Activated T-cell treated with anti-CD3 and anti-CD28 coated beads, Interleukin-2, amount 50 U/mL, for 48 hours (primary cell): ENCODE data around the gene APBA3.

ENCODE experiments used
- DNase-seq, 2 experiments: peaks; one replicate each; pipeline ENCODE4 v3.0.0-alpha.2; 2020

APBA3 gene

DNA sequence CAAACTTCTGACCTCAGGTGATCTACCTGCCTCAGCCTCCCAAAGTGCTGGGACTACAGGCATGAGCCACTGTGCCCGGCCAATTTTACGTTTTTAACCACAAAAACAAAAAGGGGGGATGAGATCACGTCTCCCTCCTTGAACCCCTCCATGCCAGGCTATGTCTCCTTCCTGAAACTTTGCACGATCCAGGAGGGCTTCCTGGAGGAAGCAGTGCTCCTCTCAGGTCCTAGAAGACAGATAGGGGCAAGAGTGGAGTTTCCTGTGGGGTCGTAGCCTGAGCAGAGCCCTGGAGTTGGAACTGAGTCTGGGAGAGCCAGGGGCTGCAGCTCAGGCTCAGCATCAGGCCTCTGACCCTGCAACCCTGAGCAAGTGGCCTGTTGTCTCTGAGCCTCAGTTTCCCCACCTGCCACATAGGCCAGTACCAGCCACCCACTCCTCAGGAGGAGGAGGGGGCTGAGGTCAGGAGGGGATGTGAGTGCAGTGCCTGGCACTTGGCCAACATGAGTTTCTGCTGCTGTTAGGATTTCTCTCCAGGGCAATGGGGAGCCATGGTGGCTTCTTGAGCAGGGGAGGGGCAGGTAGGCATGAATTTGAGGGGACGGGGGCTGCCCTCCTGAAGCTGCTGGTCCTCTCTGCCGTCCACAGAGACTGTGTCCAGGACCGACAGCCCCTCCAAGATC is 16.0 kb downstream of the APBA3 start:
- no peak for DNase-seq

DNA sequence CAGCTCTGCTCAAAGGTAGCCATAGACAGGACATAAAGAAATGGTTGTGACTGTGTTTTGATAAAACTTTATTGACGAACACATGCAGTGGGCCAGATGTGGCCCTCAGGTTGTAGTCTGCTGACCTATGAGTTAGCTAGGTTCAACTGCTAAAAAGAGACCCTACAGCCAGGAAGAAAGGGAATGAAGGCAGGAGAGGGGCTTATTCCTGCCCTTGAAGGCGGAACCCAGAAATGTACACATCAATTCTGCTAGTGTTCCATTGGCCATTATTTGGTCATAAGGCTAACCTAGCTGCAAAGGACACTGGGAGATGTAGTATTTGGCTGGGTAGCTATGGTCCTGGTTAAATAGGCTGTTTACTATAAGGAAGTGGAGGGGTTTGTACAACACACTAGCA is 18.0 kb downstream of the APBA3 start:
- no peak for DNase-seq

DNA sequence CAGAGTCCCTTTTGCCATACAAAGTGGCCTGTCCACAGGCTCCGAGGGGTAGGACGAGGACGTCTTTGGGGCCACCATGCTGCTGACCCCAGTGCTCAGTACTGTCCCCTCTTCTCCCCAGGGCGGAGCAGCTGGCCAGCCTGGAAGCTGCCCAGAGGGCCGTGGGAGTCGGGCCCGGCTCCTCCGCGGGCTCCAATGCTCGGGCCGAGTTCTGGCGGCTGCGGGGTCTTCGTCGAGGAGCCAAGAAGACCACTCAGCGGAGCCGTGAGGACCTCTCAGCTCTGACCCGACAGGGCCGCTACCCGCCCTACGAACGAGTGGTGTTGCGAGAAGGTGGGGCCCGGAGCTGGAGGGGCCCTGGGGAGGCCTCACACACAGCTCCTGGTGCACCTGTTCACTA is 21.1 kb downstream of the APBA3 start:
- DNase-seq, result no peak

DNA sequence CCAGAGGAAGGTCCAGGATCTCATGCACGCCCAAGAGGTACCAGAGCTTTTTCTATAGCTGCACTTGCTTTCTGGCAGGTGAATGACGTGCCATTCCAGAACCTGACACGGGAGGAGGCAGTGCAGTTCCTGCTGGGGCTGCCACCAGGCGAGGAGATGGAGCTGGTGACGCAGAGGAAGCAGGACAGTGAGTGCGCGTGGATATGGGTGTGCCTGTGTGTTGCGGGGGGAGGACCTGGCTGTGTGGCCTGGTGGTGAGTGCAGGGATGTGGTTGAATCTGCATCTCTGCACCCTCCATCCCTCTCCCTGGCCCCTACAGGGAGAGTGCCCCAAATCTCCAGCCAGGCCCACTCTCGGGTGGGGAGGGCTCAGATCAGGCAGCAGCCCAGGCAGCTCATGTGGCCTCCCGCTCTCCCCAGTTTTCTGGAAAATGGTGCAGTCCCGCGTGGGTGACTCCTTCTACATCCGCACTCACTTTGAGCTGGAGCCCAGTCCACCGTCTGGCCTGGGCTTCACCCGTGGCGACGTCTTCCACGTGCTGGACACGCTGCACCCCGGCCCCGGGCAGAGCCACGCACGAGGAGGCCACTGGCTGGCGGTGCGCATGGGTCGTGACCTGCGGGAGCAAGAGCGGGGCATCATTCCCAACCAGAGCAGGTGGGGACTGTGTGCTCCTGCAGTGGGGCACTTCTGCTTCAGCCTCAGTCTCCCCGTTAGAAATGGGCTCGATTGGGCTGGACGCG is 22.8 kb downstream of the APBA3 start:
- DNase-seq, result no peak

DNA sequence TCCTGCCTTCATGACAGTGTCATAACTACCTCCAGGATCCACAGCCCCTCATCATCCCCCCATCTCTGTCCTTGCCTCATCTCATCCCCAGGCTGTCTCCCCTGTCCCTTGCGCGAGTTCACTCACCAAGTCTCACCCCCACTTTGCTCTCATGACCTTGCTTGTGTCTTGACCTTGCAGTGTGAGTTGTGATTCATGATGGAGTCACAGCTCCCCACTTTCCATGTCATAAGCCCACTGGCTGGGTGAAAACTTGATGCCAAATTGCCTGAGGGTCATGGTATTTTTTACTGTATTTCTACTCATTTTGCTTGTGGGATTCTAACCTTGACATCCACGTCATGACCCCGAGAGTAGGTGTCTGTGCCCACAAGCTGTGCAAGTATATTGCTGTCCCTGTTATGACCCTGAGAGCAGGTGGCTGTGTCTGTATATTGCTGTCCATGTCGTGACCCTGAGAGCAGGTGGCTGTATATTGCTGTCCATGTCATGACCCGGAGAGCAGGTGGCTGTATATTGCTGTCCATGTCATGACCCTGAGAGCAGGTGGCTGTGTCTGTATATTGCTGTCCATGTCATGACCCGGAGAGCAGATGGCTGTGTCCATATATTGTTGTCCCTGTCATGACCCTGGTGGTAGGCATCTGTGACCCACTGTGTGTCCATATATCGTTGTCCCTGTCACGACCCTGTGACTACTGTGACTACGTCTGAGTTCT is 23.8 kb downstream of the APBA3 start:
- DNase-seq, result no peak

DNA sequence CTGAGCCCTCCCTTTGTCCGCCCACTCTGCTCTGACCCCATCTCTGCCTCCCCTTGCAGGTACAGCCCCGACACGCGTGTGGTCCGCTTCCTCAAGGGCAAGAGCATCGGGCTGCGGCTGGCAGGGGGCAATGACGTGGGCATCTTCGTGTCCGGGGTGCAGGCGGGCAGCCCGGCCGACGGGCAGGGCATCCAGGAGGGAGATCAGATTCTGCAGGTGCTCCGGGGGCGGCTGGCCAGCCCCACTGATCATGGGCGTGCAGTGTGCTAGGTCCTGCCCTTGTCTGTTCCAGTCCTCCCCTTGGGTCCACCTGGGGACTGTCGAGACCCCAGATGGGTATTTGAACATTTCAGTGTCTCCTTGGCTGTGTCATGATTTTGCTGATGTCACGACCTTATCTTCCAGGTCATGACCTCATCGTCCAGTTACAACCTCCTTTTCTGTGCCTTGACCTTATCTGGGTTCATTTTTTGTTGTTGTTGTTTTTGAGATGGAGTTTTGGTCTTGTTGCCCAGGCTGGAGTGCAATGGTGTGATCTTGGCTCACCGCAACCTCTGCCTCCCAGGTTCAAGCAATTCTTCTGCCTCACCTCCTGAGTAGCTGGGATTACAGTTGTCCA is 25.3 kb downstream of the APBA3 start:
- no peak for DNase-seq

DNA sequence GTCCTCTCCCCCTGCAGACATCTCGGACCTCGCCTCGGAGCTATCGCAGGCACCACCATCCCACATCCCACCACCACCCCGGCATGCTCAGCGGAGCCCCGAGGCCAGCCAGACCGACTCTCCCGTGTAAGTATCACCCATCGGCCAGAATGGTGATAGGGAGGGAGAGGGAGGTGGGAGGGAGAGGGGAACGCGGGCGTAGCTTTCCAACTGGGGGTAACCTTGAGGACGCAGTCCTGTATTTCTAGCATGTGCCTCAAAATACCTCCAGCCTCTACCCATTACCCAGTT is 27.2 kb downstream of the APBA3 start:
- DNase-seq, result no peak

DNA sequence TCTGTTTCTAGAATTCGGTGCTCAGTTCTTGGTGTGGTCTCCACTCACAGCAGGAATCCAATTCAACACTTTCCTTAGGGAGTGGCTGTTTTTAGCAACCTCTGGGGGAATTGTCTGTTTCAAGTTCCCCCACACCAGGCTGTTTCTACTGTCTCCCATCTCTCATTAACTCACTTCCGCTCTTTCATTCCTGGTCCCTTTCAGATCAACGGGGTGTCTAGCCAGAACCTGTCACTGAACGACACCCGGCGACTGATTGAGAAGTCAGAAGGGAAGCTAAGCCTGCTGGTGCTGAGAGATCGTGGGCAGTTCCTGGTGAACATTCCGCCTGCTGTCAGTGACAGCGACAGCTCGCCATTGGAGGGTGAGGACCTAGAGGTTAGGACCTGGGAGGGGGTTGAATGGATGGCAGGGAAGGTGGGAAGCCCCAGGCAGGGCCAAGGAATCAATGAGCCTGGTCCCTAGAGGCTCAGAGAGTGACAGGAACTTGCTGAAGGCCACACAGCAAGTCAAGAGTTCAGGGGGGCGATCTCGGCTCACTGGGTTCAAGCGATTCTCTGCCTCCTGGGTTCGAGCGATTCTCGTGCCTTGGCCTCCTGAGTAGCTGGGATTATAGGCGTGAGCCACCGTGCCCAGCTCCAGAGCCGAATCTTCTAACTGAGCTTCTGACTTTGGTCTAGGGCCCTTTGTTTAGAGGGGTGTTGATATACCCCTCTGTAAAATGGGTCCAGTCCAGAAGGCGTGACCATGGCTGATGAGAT is 27.8 kb downstream of the APBA3 start:
- no peak for DNase-seq

DNA sequence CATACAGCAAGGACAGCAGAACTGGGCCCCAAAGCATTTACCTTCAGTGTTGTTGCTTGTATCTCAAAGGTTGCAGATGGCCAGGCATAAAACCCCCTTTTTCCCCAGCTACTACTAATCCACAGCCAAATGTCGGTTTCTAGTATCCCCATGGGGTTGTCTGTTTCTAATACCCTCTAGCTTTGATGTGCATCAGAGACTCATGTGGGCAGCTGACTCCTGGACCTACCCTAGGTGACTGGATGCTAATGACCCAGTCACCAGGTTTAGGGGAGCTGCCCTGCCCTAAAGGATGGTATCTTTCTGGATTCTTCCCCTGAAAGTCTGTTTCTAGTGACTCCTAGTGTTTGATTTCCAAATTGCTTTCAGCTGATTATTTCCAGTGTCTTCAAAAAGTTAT is 29.4 kb downstream of the APBA3 start:
- DNase-seq, result no peak

DNA sequence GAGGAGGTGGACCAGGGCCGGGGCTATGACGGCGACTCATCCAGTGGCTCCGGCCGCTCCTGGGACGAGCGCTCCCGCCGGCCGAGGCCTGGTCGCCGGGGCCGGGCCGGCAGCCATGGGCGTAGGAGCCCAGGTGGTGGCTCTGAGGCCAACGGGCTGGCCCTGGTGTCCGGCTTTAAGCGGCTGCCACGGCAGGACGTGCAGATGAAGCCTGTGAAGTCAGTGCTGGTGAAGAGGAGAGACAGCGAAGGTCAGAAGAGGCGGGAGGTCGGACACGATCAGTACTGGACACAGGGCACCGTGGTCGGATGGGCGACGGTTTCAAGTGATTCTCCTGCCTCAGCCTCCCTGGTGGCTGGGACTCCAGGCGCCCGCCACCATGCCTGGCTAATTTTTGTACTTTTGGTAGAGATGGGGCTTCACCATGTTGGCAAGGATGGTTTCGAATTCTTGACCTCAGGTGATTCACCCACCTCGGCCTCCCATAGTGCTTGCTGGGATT is 31.0 kb downstream of the APBA3 start:
- no peak for DNase-seq

DNA sequence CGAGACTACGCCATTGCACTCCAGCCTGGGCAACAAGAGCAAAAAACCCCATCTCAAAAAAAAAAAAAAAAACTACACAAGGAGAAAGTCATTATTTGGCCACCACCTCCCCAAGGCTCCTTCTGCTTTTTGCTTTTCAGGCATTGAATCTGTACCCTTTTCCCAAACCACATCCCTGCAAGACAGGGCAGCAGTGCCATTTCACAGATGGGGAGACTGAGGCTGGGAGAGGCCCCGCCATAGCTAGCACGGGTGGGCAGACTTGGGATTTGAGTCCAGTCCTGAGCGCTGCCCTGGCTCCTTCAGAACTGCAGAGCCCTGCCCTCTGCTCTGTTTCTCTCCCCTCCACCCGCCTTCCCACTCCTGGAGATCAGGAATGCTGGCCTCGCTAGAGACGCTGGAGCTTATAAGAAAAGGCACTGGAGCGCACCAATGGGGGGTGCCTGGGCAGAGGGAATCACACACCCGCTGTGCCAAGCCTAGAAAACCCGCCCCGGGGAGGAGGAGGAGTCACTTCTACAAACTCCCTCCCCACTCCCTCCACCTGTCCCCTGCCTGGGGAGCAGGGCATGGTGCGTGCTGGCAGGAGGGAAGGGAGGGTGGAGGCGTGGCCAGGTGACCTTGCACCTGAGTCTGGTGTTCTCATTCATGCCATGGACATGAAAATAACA is 35.7 kb downstream of the APBA3 start:
- DNase-seq, result no peak

DNA sequence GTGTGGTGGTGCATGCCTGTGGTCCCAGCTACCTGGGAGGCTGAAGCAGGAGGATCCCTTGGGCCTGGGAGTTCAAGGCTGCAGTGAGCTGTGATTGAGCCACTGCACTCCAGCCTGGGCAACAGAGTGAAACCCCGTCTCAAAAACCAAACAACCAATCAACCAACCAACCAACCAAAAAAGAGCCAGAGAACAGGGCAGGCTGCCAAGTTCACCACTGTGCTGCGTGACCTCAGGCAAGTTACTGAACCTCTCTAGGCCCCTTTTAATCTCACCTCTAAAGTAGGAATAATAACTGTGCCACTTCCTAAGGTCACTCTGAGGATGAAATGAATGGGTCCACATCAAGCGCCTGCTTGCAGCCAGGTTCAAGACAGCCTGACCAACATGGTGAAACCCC is 36.4 kb downstream of the APBA3 start:
- no peak for DNase-seq

DNA sequence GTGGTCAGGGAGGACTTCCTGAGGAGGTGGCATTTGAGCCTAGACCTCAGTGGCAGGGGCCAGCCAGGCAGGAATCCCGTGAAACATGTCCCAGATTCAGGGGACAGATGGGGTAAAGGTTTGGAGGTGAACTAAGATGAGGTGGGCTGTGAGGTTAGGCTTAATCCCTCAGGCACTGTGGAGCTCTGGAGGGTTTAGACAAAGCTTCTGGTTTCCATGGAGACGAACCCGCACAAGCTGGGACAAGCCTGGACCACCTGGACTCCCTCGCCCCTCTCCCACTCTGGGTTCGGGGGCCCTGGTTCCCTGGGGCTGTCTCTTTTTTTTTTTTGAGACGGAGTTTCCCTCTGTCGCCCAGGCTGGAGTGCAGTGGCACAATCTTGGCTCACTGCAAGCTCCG is 37.6 kb downstream of the APBA3 start:
- no peak for DNase-seq

DNA sequence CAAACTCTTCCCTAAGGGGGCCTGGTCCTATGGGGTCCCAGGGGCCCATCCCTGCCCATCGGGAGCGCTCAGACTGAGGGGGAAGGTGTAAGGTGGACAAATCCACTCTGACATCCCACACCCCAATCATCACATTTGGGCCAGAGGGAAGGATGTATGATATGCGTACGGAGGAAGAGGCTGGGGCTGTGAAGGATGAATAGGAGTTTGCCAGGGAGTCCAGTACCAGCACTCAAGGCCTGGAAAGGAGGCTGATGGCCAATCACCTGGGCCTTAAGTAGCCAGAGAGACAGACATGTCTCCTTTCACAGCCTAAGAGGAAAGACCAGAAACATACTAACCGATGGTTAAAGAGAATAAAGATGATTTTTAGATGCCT is 38.4 kb downstream of the APBA3 start:
- DNase-seq, result no peak

DNA sequence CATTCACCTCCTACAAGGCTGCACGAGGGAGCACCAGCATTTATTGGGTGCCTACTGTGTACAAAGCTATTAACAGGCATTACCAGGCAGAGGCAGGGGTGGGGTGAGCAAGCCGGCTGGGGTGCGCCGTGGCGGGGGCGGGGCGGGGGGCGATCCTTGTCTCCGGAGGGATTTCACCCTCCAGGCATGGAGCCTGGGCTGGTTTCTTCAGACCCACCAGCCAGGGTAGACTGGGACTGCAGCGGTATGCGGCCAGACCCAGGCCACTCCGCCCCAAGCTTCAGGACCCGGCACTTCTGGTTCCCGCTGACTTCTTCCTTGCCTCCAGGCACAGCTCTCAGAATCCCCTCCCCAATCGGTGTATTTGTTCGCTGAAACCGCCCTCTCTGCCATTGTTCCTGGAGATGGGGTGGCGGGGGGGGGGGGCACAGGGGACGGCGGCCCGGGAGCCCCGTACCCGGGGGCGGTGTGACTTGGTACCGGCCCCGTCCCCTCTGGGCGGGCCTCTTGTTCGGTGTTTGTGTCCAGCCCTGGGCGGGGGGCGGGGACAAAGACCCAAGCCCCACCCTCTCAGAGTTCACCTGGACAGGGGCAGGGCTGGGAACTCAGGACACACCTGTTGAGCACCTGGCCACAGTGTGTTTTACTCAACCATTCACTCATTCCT is 38.9 kb downstream of the APBA3 start:
- DNase-seq, result no peak

DNA sequence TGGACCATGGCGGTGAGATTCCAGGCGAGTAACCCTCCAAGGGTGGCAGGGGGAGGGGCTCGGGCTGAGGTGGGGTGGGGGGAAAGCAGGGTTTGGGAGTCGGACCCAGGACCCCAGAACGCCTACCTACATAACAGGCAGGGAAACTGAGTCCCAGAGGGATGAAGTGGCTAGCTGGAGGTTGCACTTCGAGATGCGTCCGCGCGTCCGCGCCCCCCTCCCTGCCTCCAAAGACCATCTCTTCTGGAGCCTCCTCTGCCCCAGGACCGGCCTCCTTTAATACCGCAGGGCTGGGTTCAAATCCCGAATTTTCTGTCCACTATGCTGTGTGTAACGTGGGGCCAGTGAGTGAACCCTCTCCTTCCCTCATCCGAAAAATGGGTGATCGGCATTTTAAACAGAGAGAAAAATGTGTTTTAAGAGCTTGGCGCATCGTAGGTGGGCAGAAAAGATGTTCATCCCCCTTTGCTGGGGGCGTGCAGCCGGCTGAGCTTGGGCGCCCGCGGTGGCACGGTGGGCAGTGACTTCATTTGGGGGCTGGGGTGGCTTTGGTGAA is 39.5 kb downstream of the APBA3 start:
- no peak for DNase-seq

DNA sequence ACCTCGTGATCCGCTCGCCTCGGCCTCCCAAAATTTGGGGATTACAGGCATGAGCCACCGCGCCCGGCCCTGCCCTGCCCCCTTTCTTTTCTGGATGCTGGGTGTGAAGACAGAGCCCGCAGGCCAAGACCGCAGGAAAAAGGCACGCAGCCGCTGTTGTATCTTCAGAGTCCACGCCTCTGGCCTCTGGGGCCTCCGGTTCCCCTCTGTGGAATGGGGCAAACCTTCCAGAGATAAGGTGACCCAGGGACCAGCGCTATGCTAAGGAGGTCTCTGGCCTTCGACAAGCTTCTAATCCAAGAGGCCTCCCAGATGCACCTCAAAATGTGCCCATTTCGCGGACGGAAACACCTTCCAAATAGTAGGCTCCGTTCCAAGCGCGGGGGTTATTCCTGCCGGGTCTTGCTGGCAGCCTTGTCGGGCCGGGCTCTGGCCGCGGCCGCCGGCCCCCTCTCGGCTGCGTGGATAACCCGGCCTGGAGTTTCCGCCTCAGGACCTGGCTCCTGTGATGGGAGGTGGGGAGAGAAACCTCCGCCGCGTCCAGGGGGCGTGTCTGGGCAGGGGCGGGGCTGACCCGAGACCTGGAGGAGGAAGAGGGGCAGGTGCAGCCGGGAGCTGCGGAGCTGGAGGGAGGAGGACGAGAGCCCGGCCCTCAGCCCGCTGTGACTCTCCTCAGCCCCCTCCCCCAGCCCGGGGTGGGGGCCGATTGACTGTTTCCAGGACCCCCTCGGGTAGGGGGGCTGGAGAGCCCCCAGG is 40.2 kb downstream of the APBA3 start:
- DNase-seq, result peak; percentile 94 to 96

DNA sequence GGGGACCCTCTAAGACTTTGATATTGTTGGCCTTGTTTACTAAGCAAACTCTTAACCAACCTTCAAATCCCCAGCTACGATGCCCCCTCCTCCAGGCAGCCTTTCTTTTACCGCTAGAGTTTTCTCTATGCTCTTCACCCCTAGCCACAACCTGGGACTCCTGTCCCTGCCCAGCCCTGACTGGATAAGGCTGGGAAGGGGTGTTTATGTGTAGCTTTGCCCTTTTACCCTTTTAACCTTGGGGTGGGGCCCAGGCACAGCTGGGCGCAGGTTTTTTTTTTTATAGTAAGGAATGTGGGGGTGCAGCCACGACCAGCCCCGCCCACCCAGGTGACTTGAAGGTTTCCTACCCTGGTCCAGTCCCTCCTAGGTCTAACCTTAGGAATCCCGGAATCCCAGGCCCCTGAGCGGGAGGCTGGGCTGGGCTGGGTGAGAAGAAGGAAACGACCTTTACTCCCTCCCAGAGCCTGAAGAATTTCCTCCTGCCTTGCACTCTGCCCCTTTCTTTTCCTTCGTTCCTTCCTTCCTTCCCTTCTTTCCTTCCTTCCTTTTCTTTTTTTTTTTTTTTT is 41.1 kb downstream of the APBA3 start:
- DNase-seq, result no peak

DNA sequence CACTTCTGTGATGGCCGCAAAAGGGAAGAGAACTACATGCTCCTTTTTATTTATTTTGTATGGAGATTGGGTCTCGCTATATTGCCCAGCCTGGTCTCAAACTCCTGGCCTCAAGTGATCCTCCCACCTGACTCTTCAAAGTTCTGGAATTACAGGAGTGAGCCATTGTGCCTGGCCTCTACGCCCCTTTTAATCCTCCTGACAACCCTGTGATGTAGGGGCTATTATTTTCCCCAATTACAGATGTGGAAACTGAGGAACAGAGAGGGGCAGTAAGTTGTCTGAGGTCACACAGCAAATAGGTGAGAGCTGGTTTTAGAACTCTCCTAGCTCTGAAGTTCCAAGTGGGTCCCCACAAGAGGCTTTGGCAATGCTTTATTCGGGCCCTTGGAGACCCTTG is 41.6 kb downstream of the APBA3 start:
- no peak for DNase-seq

DNA sequence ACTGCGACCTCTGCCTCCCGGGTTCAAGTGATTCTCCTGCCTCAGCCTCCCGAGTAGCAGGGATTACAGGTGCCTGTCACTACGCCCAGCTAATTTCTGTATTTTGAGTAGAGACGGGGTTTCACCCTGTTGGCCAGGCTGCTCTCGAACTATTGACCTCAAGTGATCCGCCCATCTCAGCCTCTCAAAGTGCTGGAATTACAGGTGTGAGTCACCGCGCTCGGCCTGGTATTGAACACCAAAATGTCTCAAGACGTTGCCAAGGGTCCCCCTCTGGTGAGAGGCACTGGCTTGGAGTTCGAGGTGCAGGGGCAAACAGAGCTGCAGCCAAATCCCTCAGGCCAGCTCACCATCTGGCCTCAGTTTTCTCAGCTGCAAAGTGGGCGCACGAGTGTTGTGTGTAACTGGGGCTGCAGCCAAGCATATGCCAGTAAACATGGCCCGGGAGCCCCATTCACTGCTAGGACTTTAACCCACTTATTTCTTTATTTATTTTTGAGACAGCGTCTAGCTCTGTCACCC is 45.3 kb downstream of the APBA3 start:
- no peak for DNase-seq
